22Rv1 (cell line): ENCODE measurements around the gene SH3D19.

Source experiments
- H3K27ac ChIP-seq: fragments of 450-650 bp; 2 replicates; pipeline ENCODE4 v1.5.1; 2017
- CTCF ChIP-seq: fragments of 450-650 bp; IDR thresholded peaks from 2 replicates; pipeline ENCODE4 v1.5.1; 2017; ENCODE audit warnings: mild to moderate bottlenecking
- ZFX ChIP-seq: fragments of 450-650 bp; IDR thresholded peaks from 2 replicates; pipeline ENCODE4 v1.6.1; 2017; ENCODE audit warnings: antibody characterized with exemption, borderline replicate concordance

Gene SH3D19

GRCh38 chr4:151226004-151226932 lies 99.1 kb downstream of the SH3D19 start:
- TF ChIP-seq CTCF = no peak
- TF ChIP-seq ZFX = no peak
- no peak overlapping the region for H3K27ac ChIP-seq

GRCh38 chr4:151223465-151223864 lies 101.9 kb downstream of the SH3D19 start:
- no peak overlapping the region for H3K27ac ChIP-seq
- TF ChIP-seq ZFX (no peak), CTCF (no peak)

- TF ChIP-seq CTCF = no peak
- no peak for TF ChIP-seq ZFX
- no peak overlapping the region for H3K27ac ChIP-seq
Observed at GRCh38 chr4:151219948-151220347, 105.5 kb downstream of the SH3D19 start.

GRCh38 chr4:151219091-151219490 lies 106.3 kb downstream of the SH3D19 start:
- TF ChIP-seq CTCF (no peak), ZFX (no peak)
- no peak overlapping the region for H3K27ac ChIP-seq

DNA sequence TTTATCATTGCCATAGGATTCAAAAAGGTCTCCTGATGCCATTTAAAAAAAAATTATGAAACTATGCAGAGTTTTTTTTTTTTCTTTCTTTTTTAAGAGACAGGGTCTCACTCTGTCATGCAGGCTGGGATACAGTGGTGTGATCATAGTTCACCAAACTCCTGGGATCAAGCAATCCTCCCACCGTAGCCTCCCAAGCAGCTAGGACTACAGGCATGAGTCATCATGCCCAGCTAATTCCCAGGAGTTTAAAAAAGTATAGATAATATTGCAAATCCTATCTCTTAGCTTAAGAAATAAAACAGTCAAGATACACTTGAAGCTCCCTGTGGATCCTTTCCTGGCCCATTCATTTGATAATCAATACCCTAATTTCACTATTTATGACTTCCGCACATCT lies 107.1 kb downstream of the SH3D19 start:
- TF ChIP-seq ZFX (no peak), CTCF (no peak)
- no peak overlapping the region for H3K27ac ChIP-seq

GRCh38 chr4:151217326-151217725 lies 108.1 kb downstream of the SH3D19 start:
- no peak overlapping the region for H3K27ac ChIP-seq
- no peak for TF ChIP-seq ZFX
- no peak for TF ChIP-seq CTCF

- TF ChIP-seq CTCF (no peak), ZFX (no peak)
- H3K27ac ChIP-seq = no peak overlapping the region
Observed at GRCh38 chr4:151215295-151215694, 110.1 kb downstream of the SH3D19 start.
